Cardiac muscle cell (in vitro differentiated cells and primary cell): ENCODE data around the gene NR1I2. TPM values are rescaled to one million over a fixed set of nuclear protein-coding genes. Genes with fewer than 3 reads are reported as not detected.

Source experiments
- DNase-seq, 2 donors: peaks; one replicate each; pipeline versions ENCODE4 v3.0.0 to v3.0.0-alpha.2; 2010 to 2017; ENCODE audit warnings: low read depth in 1 of 2, low spot score in 1 of 2
- H3K27ac ChIP-seq: fragments of 200-600 bp; sonication (generic); 2 replicates; pipeline ENCODE4 v1.5.1; 2016
- H3K27me3 ChIP-seq: fragments of 200-600 bp; sonication (generic); 2 replicates; pipeline ENCODE4 v1.6.0; 2016; ENCODE audit warnings: control low read depth
- H3K36me3 ChIP-seq: fragments of 200-600 bp; sonication (generic); 2 replicates; pipeline ENCODE4 v1.5.1; 2016; ENCODE audit warnings: control low read depth
- H3K4me1 ChIP-seq: fragments of 200-600 bp; sonication (generic); 2 replicates; pipeline ENCODE4 v1.8.1; 2017; ENCODE audit warnings: low read depth, mild to moderate bottlenecking, mixed run types
- H3K4me3 ChIP-seq: fragments of 200-600 bp; sonication (generic); 2 replicates; pipeline ENCODE4 v1.5.1; 2016; ENCODE audit warnings: mild to moderate bottlenecking
- H3K9me3 ChIP-seq: fragments of 200-600 bp; sonication (generic); 2 replicates; pipeline ENCODE4 v1.5.1; 2017; ENCODE audit warnings: low read depth, mild to moderate bottlenecking, control low read depth
- polyA plus RNA-seq: library from polyadenylated mRNA; unstranded; fragments of >200 nt; fragmentation: Nextera tagmentation; extraction: Ambion mirVana; gene quantifications from 2 replicates; pipeline ENCODE4 v1.2.1, GENCODE V29; 2016
- total RNA-seq: library from RNA; depleted of rRNA; stranded (reverse); fragments of >200 nt; gene quantifications from 2 replicates; pipeline ENCODE4 v1.2.3, GENCODE V29; 2016
- TF ChIP-seq, protein P1 (sequence below): IDR thresholded peaks from 2 replicates; pipeline ENCODE4 v1.5.1; 2012; ENCODE audit warnings: low read depth, mild to moderate bottlenecking, low read length

NR1I2 gene
- total and polyA plus RNA-seq, 2 experiments from 2014 or later, result 0.06 TPM; not detected in 1

DNA sequence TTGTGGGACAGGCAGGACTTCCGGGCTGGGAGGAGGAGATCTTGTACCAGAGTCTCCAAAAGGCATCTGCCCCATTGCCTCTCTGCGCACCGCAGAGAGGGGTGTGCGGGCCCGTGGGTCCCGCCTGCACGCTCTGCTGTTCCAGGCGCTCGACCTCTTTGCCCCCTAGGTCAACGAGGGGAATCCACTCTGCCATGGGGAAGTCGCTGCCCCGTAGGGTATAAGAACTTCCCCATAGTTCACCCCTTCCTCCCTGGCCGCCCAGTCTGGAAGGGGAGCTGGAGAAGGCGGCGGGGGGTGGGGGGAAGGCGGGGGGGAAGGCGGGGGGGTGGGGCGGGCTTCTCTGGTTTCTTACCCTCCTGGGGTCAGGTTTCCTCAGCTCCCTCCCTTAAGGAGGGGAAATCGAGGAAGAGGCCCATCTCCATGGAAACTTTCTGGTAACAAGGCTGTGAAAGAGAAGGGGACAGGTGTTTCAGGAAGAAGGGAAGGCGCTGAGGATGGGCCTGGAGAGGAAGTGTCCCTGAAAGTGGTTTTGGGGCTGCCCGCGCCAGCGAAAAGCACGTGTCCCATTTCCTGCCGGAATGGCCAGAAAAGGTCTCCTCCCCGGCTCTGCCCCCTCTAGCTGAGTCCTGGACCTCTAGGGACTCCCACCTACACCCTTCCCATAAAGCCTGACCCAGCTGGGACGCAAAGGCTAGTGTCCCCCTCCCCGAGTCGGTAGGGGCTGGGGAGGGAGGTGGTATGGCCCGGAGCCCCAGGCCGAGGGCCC lies 27.5 kb downstream of the NR1I2 start:
- H3K27ac ChIP-seq, result no peak overlapping the region
- no peaks in the 10 kb centered on the region for H3K36me3 ChIP-seq
- H3K4me3 ChIP-seq, result peak overlapping the region; percentile 3
- no peaks in the 10 kb centered on the region for H3K9me3 ChIP-seq
- no peak for DNase-seq
- no peaks in the 10 kb centered on the region for H3K4me1 ChIP-seq
- H3K27me3 ChIP-seq, result peaks cover 15% of the 10 kb centered on the region
- TF ChIP-seq, protein P1, sequence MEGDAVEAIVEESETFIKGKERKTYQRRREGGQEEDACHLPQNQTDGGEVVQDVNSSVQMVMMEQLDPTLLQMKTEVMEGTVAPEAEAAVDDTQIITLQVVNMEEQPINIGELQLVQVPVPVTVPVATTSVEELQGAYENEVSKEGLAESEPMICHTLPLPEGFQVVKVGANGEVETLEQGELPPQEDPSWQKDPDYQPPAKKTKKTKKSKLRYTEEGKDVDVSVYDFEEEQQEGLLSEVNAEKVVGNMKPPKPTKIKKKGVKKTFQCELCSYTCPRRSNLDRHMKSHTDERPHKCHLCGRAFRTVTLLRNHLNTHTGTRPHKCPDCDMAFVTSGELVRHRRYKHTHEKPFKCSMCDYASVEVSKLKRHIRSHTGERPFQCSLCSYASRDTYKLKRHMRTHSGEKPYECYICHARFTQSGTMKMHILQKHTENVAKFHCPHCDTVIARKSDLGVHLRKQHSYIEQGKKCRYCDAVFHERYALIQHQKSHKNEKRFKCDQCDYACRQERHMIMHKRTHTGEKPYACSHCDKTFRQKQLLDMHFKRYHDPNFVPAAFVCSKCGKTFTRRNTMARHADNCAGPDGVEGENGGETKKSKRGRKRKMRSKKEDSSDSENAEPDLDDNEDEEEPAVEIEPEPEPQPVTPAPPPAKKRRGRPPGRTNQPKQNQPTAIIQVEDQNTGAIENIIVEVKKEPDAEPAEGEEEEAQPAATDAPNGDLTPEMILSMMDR, result no peak

DNA sequence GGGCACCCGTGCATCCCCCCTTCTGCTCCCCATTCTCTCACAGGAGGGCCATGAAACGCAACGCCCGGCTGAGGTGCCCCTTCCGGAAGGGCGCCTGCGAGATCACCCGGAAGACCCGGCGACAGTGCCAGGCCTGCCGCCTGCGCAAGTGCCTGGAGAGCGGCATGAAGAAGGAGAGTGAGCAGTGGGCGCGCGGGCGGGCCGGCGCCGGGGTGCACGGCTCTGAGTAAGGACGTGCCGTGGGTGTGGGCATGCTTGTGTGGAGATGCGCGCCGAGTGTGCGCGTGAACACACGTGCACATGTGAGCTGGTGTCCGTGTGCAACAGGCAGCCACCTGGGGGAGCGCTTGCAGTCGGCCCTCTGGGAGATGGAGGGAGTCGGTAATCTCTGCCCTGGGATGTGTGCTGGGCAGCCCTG lies 28.1 kb downstream of the NR1I2 start:
- H3K9me3 ChIP-seq, result no peaks in the 10 kb centered on the region
- TF ChIP-seq, protein P1, result peak; percentile 34
- no peaks in the 10 kb centered on the region for H3K36me3 ChIP-seq
- H3K4me1 ChIP-seq, result no peaks in the 10 kb centered on the region
- peak; percentile 22 to 46 for DNase-seq
- peak overlapping the region; percentile 3 for H3K4me3 ChIP-seq
- H3K27ac ChIP-seq, result no peak overlapping the region
- peaks cover 15% of the 10 kb centered on the region for H3K27me3 ChIP-seq

DNA sequence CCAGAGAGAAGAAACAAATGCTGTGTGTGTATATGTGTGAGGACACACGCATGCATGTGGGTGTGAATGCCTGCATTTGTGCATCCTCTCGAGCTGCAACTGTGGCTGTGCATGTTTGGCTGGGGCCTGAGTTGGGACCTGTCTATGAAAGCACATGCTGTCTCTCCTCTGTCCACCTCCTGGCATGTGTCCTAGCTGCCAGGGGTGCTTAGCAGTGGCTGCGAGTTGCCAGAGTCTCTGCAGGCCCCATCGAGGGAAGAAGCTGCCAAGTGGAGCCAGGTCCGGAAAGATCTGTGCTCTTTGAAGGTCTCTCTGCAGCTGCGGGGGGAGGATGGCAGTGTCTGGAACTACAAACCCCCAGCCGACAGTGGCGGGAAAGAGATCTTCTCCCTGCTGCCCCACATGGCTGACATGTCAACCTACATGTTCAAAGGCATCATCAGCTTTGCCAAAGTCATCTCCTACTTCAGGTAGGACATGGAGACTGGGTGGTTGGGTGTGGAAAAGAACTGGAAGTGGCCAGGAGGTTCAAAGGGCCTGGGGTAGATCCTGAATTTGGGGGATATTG lies 30.7 kb downstream of the NR1I2 start:
- Histone ChIP-seq H3K36me3 (no peaks in the 10 kb centered on the region), H3K9me3 (no peaks in the 10 kb centered on the region), H3K4me1 (peaks cover under 1% of the 10 kb centered on the region), H3K4me3 (no peak overlapping the region), H3K27me3 (peaks cover 15% of the 10 kb centered on the region), H3K27ac (no peak overlapping the region)
- TF ChIP-seq, protein P1, result no peak
- no peak for DNase-seq

DNA sequence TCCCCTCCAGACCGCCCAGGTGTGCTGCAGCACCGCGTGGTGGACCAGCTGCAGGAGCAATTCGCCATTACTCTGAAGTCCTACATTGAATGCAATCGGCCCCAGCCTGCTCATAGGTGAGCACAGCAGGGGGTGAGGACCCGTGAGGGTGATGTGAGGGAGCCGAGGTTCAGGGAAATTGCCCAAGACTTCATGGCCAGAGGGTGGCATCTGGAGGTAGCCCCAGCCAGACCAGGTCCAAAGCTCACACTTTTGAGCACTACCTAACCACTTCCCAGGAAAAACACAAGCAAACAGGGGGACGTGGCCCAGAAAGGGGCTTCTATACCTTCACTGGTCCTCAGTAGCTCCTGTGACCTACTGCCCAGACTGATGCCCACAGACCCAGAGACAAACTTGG lies 33.8 kb downstream of the NR1I2 start:
- H3K4me1 ChIP-seq, result peaks cover 9% of the 10 kb centered on the region
- peaks cover 2% of the 10 kb centered on the region for H3K27me3 ChIP-seq
- H3K4me3 ChIP-seq, result no peak overlapping the region
- H3K27ac ChIP-seq, result no peak overlapping the region
- TF ChIP-seq, protein P1, result no peak
- no peak for DNase-seq
- H3K36me3 ChIP-seq, result no peaks in the 10 kb centered on the region
- H3K9me3 ChIP-seq, result no peaks in the 10 kb centered on the region

DNA sequence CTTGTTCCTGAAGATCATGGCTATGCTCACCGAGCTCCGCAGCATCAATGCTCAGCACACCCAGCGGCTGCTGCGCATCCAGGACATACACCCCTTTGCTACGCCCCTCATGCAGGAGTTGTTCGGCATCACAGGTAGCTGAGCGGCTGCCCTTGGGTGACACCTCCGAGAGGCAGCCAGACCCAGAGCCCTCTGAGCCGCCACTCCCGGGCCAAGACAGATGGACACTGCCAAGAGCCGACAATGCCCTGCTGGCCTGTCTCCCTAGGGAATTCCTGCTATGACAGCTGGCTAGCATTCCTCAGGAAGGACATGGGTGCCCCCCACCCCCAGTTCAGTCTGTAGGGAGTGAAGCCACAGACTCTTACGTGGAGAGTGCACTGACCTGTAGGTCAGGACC lies 35.2 kb downstream of the NR1I2 start:
- H3K9me3 ChIP-seq, result no peaks in the 10 kb centered on the region
- H3K4me1 ChIP-seq, result peaks cover 9% of the 10 kb centered on the region
- no peaks in the 10 kb centered on the region for H3K27me3 ChIP-seq
- H3K4me3 ChIP-seq, result no peak overlapping the region
- H3K36me3 ChIP-seq, result no peaks in the 10 kb centered on the region
- H3K27ac ChIP-seq, result no peak overlapping the region
- TF ChIP-seq, protein P1, result no peak
- no peak for DNase-seq
